Measurements from ENCODE around the gene CMTR1.

GRCh38 chr6:37488476-37488875, 55.5 kb downstream of the CMTR1 start:
- TF ChIP-seq MAX (IDR thresholded peaks at IDR 0.05) (no peak), CTCF (IDR thresholded peaks at IDR 0.05; ENCODE audit: low read depth, low read length, missing input control) (no peak), FOXA1 (IDR thresholded peaks at IDR 0.05) (no peak), GABPA (IDR thresholded peaks at IDR 0.05 in 1 of 2, conservative IDR thresholded peaks at IDR 0.05 in 1 of 2) (no peak), YY1 (IDR thresholded peaks at IDR 0.05) (no peak), JUND (IDR thresholded peaks at IDR 0.05) (no peak), TAF1 (conservative IDR thresholded peaks at IDR 0.05) (no peak), REST (IDR thresholded peaks at IDR 0.05) (no peak), EGR1 (IDR thresholded peaks at IDR 0.05; ENCODE audit: low read depth in 2 of 2) (no peak), NR2F2 (IDR thresholded peaks at IDR 0.05) (no peak), RAD21 (IDR thresholded peaks at IDR 0.05) (no peak)
- TF ChIP-seq, protein P1, sequence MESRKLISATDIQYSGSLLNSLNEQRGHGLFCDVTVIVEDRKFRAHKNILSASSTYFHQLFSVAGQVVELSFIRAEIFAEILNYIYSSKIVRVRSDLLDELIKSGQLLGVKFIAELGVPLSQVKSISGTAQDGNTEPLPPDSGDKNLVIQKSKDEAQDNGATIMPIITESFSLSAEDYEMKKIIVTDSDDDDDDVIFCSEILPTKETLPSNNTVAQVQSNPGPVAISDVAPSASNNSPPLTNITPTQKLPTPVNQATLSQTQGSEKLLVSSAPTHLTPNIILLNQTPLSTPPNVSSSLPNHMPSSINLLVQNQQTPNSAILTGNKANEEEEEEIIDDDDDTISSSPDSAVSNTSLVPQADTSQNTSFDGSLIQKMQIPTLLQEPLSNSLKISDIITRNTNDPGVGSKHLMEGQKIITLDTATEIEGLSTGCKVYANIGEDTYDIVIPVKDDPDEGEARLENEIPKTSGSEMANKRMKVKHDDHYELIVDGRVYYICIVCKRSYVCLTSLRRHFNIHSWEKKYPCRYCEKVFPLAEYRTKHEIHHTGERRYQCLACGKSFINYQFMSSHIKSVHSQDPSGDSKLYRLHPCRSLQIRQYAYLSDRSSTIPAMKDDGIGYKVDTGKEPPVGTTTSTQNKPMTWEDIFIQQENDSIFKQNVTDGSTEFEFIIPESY (IDR thresholded peaks at IDR 0.05), result no peak
